K562 (cell line): ENCODE measurements around the gene ST6GALNAC2. TPM values are rescaled to one million over a fixed set of nuclear protein-coding genes. Genes with fewer than 3 reads are reported as not detected.

Experiments used
- ATAC-seq: fragments of 200-7000 bp; cut with Tn5 transposase; 3 replicates; pipeline ENCODE4 v1.9.1; 2020; ENCODE audit warnings: moderate library complexity
- BruUV-seq: library from RNA; stranded (reverse); fragments of 400-500 nt; replicated peaks from 2 replicates; lab custom pipeline; 2021; lab: Mats Ljungman, UMichigan
- CTCF ChIA-PET: fragments of 300-600 bp; formaldehyde crosslinking; extraction: SDS; loops from one replicate; lab custom pipeline; 2021; ENCODE audit warnings: low intra/inter-chr PET ratio; lab: Yijun Ruan, JAX
- POLR2A ChIA-PET: fragments of 300-600, 350-650 bp; sonication (Branson Sonifier 250); formaldehyde crosslinking; extraction: SDS; loops from one replicate; lab custom pipeline; 2021; ENCODE audit warnings: antibody characterized with exemption, inconsistent platforms; lab: Yijun Ruan, JAX
- DNase-seq, 4 experiments: peaks; one replicate each; pipeline versions ENCODE4 v3.0.0 to v3.0.0-alpha.2; 2011 to 2018; ENCODE audit warnings: low spot score in 3 of 4, mixed read lengths in 3 of 4; ENCODE audit errors: extremely low read depth in 1 of 4
- FAIRE-seq: peaks from 2 replicates; lab custom pipeline; 2011; peaks lifted over from hg19 to GRCh38; lab: Jason Lieb, UNC
- H2AFZ ChIP-seq: 2 replicates; pipeline ENCODE4 v1.6.0; 2011; ENCODE audit warnings: low read depth, low read length, control low read depth, inconsistent platforms
- H3K27ac ChIP-seq: fragments of 200-600 bp; 3 replicates; pipeline ENCODE4 v1.8.0; 2011; ENCODE audit warnings: low read depth, mild to moderate bottlenecking, control low read depth, inconsistent platforms, low read length, moderate library complexity, mixed read lengths; ENCODE audit errors: extremely low read depth
- H3K27me3 ChIP-seq, 2 experiments: fragments of 300-600 bp in 1 of 2; 2 replicates in 1 of 2; 3 replicates in 1 of 2; pipeline versions ENCODE4 v1.6.0 to v1.8.0; 2011; ENCODE audit warnings: inconsistent platforms in 2 of 2, low read length in 2 of 2, mild to moderate bottlenecking in 1 of 2, mixed read lengths in 1 of 2, moderate library complexity in 1 of 2; ENCODE audit not compliant: control insufficient read depth in 2 of 2, insufficient read depth in 2 of 2
- H3K36me3 ChIP-seq: fragments of 300-600 bp; 3 replicates; pipeline ENCODE4 v1.8.0; 2011; ENCODE audit warnings: mild to moderate bottlenecking, low read length, inconsistent platforms; ENCODE audit not compliant: control insufficient read depth, insufficient read depth
- H3K4me1 ChIP-seq, 2 experiments: fragments of 200-600 bp in 1 of 2; replicated peaks in 1 of 2; 2 replicates in 1 of 2; 3 replicates in 1 of 2; pipeline versions ENCODE4 v1.5.1 to v1.8.0; 2011; ENCODE audit warnings: inconsistent platforms in 2 of 2, low read length in 2 of 2, mild to moderate bottlenecking in 1 of 2, mixed read lengths in 1 of 2, moderate library complexity in 1 of 2; ENCODE audit not compliant: control insufficient read depth in 2 of 2, insufficient read depth in 2 of 2
- H3K4me2 ChIP-seq: 2 replicates; pipeline ENCODE4 v1.6.1; 2011; ENCODE audit warnings: low read length, control low read depth, inconsistent platforms, mixed read lengths; ENCODE audit not compliant: insufficient read depth
- H3K4me3 ChIP-seq: fragments of 200-600 bp; sonication (generic), shearing (Covaris generic); 2 replicates; pipeline ENCODE4 v1.5.1; 2016; ENCODE audit warnings: control low read depth, inconsistent platforms
- H3K79me2 ChIP-seq: fragments of 200-600 bp; 3 replicates; pipeline ENCODE4 v1.8.0; 2011; ENCODE audit warnings: low read length, inconsistent platforms; ENCODE audit not compliant: control insufficient read depth, insufficient read depth
- H3K9ac ChIP-seq, 2 experiments: 2 replicates each; pipeline versions ENCODE4 v1.6.0 to v1.6.1; 2011; ENCODE audit warnings: low read depth in 2 of 2, low read length in 2 of 2, control low read depth in 1 of 2, inconsistent platforms in 1 of 2, mild to moderate bottlenecking in 1 of 2, mixed read lengths in 1 of 2; ENCODE audit not compliant: insufficient read depth in 1 of 2
- H3K9me1 ChIP-seq: one replicate; pipeline ENCODE4 v1.6.0; 2011; ENCODE audit warnings: inconsistent platforms, mild to moderate bottlenecking, low read length, moderate library complexity; ENCODE audit not compliant: control insufficient read depth, insufficient read depth
- H3K9me3 ChIP-seq: replicated peaks from 2 replicates; pipeline ENCODE4 v1.5.1; 2011; ENCODE audit warnings: low read depth, low read length, inconsistent platforms; ENCODE audit not compliant: control insufficient read depth, insufficient read depth
- H4K20me1 ChIP-seq: replicated peaks from 2 replicates; pipeline ENCODE4 v1.6.1; 2011; ENCODE audit warnings: low read length, inconsistent platforms, mixed read lengths; ENCODE audit not compliant: control insufficient read depth, insufficient read depth
- CAMTA2 ChIP-seq: fragments of 250-450 bp; sonication (Bioruptor Pico); conservative IDR thresholded peaks from 2 replicates; pipeline ENCODE4 v1.5.1; 2022
- CHCHD3 ChIP-seq: fragments of 250-450 bp; sonication (Bioruptor Pico); IDR thresholded peaks from 2 replicates; pipeline ENCODE4 v2.1.2; 2022; ENCODE audit warnings: mild to moderate bottlenecking
- CREM ChIP-seq: IDR thresholded peaks from 2 replicates; pipeline ENCODE4 v1.6.1; 2014; ENCODE audit warnings: antibody characterized with exemption, low read depth
- FOXP1 ChIP-seq: sonication (generic); formaldehyde crosslinking; IDR thresholded peaks from 2 replicates; pipeline ENCODE4 v1.8.0; 2022; ENCODE audit warnings: mild to moderate bottlenecking, missing genetic modification reagents
- RAD21 ChIP-seq, 2 experiments: fragments of 250-450 bp in 1 of 2; fragments of 450-650 bp in 1 of 2; sonication (Bioruptor Pico) in 1 of 2; formaldehyde crosslinking in 1 of 2; IDR thresholded peaks in 1 of 2; conservative IDR thresholded peaks in 1 of 2; 2 replicates each; pipeline versions ENCODE4 v1.4.0 to v1.8.0; 2020 to 2022; ENCODE audit warnings: mild to moderate bottlenecking in 2 of 2, moderate library complexity in 1 of 2
- TRIM24 ChIP-seq, 2 experiments: fragments of 450-650 bp; IDR thresholded peaks; 2 replicates each; pipeline ENCODE4 v1.6.1; 2016
- U2AF1 ChIP-seq: fragments of 200-400 bp; formaldehyde crosslinking; optimal IDR thresholded peaks from 2 replicates; pipeline ENCODE3; 2017; ENCODE audit warnings: mild to moderate bottlenecking, low read depth, low read length, moderate library complexity
- ZNF75A ChIP-seq: fragments of 450-650 bp; formaldehyde crosslinking; IDR thresholded peaks from 2 replicates; pipeline ENCODE4 v1.4.0; 2020; ENCODE audit warnings: mild to moderate bottlenecking
- ZNF77 ChIP-seq: fragments of 250-450 bp; sonication (Bioruptor Pico); IDR thresholded peaks from 2 replicates; pipeline ENCODE4 v1.5.0; 2020
- WGBS: fragments of 100-300 bp; shearing (Covaris generic); methylation state at CpG from one replicate; pipeline ENCODE4 v1.1.6; 2016; ENCODE audit warnings: low coverage, mixed read lengths; ENCODE audit not compliant: insufficient coverage; ENCODE audit errors: missing lambda C conversion rate; 5-methylcytosine and 5-hydroxymethylcytosine counted together
- in situ Hi-C: fragments of 300-500 bp; cut with MboI; formaldehyde crosslinking; loops from 4 replicates; pipeline ENCODE4 v1.15.0; 2018; ENCODE audit warnings: inconsistent platforms, mixed read lengths
- intact Hi-C: fragments of 100-400 bp; cut with micrococcal nuclease; formaldehyde crosslinking; loops from 2 replicates; pipeline ENCODE4 v1.14.2; 2022
- polyA plus RNA-seq, 8 experiments: library from polyadenylated mRNA; depleted of rRNA in 4 of 8; stranded (reverse) in 5 of 8; unstranded in 3 of 8; fragments of >200 nt; fragmentation: Nextera tagmentation in 2 of 8; fragmentation: Illumina TruSeq in 1 of 8; extraction: Ambion mirVana in 2 of 8; extraction: Trizol in 1 of 8; gene quantifications; 2 replicates each; pipeline versions ENCODE4 v1.2.1 to v1.2.3, GENCODE V29; 2011 to 2014; ENCODE audit warnings: inconsistent platforms in 1 of 8, missing spikeins in 1 of 8
- total RNA-seq, 7 experiments: library from RNA; depleted of rRNA in 6 of 7; stranded (reverse); fragments of >200 nt in 6 of 7; fragmentation: Illumina TruSeq in 2 of 7; extraction: Trizol in 2 of 7; gene quantifications; 2 replicates each; pipeline versions ENCODE4 v1.2.1 to v1.2.3, GENCODE V29; 2011 to 2021; ENCODE audit warnings: low replicate concordance in 1 of 7
- TF ChIP-seq, protein P1 (sequence below): fragments of 450-650 bp; IDR thresholded peaks from 2 replicates; pipeline ENCODE4 v1.7.0; 2016; ENCODE audit warnings: borderline replicate concordance
- TF ChIP-seq, protein P2 (sequence below): fragments of 450-650 bp; conservative IDR thresholded peaks from 2 replicates; pipeline ENCODE4 v1.6.1; 2016; ENCODE audit warnings: missing genetic modification characterization, low read depth, mild to moderate bottlenecking, missing compliant biosample characterization, moderate library complexity
- TF ChIP-seq, protein P3 (sequence below): IDR thresholded peaks from 3 replicates; pipeline ENCODE4 v1.6.1; 2011; ENCODE audit warnings: borderline replicate concordance, mild to moderate bottlenecking; ENCODE audit not compliant: insufficient read length, insufficient read depth
- TF ChIP-seq, protein P4 (sequence below): fragments of 450-650 bp; formaldehyde crosslinking; IDR thresholded peaks from 2 replicates; pipeline ENCODE4 v1.4.0; 2020; ENCODE audit warnings: mild to moderate bottlenecking, moderate library complexity

ST6GALNAC2 gene
- total and polyA plus RNA-seq, 9 of the 15 experiments (the other 6 are each of a cell fraction or from before 2014, with no cell fraction given) = 0.18 TPM; not detected in 8

DNA sequence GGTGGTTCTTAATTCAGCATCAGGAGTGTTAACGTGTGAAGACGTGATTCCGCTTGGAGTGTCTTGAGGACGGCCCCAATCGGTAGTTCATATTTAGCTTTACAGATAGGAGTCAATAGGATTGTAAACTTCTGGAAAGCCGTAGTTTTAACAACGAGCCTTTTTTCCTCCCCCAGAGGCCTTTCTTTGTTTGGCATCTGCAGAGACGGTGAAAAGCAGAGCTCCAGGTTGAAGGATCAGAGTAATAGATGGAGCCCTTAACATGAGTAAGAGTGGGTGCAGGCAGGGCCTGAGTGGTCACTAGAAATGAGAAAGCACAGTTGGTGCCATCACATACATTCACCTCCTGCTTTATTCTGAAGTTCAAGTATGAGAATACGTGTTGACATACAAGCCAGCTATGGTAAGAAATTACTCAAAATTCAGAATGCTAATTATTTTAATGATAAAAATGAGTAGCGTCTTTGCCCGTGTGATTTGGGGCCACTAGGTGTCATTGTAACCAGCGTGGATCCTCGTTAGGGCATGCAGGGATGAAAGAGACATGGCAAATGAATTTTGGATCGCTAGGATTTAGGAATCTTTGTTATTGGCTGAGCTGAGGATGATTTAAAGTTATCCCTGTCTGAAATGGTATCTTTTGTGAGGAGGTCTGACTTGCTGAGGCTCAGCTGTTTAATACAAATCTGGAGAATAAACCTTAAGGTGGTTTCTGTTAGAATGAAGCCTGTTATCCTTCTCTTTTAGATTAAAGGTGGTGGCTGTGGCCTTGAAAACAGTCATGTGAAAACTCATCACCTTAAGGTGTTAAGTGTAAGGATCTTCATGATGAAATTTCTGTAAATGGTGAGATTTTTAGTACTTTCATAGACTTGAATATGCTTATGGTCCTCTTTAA is 27.2 kb downstream of the ST6GALNAC2 start:
- H3K4me1 ChIP-seq = peaks cover 22 to 35% of the 10 kb centered on the region in 2 experiments
- H3K36me3 ChIP-seq = peaks cover 51% of the 10 kb centered on the region
- DNase-seq = peak in 1 of 4 experiments; percentile 64
- H3K4me3 ChIP-seq = peak overlapping the region; percentile 57
- BruUV-seq = no TSS peak
- ChIA-PET POLR2A (interaction anchor here (0.6 to 5.8 kb wide), 31 partner anchors 9 to 417 kb away, joined by 3 to 48 read pairs (median 4); partner anchors contain the start of genes JMJD6, METTL23, PRCD and SRSF2), CTCF (interaction anchor here (0.7 to 2.4 kb wide), 5 partner anchors 65 to 156 kb away, joined by 3 to 10 read pairs (median 4); no protein-coding TSS in a partner anchor)
- intact Hi-C loops (loop anchor here (1.0 to 5.0 kb wide), 3 partner anchors 44 to 122 kb away; no protein-coding TSS in a partner anchor), in situ Hi-C loops (no loop called here)
- H3K9me1 ChIP-seq = no peaks in the 10 kb centered on the region
- H3K9me3 ChIP-seq = no peaks in the 10 kb centered on the region
- peak overlapping the region; percentile 72; the same call in 1 of the 2 replicates for H2AFZ ChIP-seq
- ATAC-seq = peak; percentile 56
- peaks cover 68% of the 10 kb centered on the region for H3K79me2 ChIP-seq
- H4K20me1 ChIP-seq = peaks cover 25% of the 10 kb centered on the region
- peak overlapping the region; percentile 95 to 98 for H3K9ac ChIP-seq
- H3K4me2 ChIP-seq = peak overlapping the region; percentile 95
- H3K27me3 ChIP-seq = no peaks in the 10 kb centered on the region
- H3K27ac ChIP-seq = peak overlapping the region; percentile 94
- peak; percentile 40 for FAIRE-seq
- under 1% methylated on average over 14 of the region's 14 CpGs for WGBS
- TF ChIP-seq ZNF75A (no peak), CREM (no peak), U2AF1 (no peak), FOXP1 (no peak), RAD21 (CRISPR knock-in tag; conservative IDR thresholded peaks at IDR 0.05 in 1 of 2, IDR thresholded peaks at IDR 0.05 in 1 of 2) (peak; percentile 70 to 72), CHCHD3 (CRISPR knock-in tag) (no peak), TRIM24 (IDR thresholded peaks at IDR 0.05) (no peak), CAMTA2 (CRISPR knock-in tag) (no peak), ZNF77 (CRISPR knock-in tag) (no peak)
- TF ChIP-seq, protein P1, sequence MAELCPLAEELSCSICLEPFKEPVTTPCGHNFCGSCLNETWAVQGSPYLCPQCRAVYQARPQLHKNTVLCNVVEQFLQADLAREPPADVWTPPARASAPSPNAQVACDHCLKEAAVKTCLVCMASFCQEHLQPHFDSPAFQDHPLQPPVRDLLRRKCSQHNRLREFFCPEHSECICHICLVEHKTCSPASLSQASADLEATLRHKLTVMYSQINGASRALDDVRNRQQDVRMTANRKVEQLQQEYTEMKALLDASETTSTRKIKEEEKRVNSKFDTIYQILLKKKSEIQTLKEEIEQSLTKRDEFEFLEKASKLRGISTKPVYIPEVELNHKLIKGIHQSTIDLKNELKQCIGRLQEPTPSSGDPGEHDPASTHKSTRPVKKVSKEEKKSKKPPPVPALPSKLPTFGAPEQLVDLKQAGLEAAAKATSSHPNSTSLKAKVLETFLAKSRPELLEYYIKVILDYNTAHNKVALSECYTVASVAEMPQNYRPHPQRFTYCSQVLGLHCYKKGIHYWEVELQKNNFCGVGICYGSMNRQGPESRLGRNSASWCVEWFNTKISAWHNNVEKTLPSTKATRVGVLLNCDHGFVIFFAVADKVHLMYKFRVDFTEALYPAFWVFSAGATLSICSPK = 0 out of 2 replicates have a peak, but pooled peaks have one; percentile 2
- TF ChIP-seq, protein P2, sequence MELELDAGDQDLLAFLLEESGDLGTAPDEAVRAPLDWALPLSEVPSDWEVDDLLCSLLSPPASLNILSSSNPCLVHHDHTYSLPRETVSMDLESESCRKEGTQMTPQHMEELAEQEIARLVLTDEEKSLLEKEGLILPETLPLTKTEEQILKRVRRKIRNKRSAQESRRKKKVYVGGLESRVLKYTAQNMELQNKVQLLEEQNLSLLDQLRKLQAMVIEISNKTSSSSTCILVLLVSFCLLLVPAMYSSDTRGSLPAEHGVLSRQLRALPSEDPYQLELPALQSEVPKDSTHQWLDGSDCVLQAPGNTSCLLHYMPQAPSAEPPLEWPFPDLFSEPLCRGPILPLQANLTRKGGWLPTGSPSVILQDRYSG (tag) = no peak
- TF ChIP-seq, protein P3, sequence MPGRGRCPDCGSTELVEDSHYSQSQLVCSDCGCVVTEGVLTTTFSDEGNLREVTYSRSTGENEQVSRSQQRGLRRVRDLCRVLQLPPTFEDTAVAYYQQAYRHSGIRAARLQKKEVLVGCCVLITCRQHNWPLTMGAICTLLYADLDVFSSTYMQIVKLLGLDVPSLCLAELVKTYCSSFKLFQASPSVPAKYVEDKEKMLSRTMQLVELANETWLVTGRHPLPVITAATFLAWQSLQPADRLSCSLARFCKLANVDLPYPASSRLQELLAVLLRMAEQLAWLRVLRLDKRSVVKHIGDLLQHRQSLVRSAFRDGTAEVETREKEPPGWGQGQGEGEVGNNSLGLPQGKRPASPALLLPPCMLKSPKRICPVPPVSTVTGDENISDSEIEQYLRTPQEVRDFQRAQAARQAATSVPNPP = no peak
- TF ChIP-seq, protein P4, sequence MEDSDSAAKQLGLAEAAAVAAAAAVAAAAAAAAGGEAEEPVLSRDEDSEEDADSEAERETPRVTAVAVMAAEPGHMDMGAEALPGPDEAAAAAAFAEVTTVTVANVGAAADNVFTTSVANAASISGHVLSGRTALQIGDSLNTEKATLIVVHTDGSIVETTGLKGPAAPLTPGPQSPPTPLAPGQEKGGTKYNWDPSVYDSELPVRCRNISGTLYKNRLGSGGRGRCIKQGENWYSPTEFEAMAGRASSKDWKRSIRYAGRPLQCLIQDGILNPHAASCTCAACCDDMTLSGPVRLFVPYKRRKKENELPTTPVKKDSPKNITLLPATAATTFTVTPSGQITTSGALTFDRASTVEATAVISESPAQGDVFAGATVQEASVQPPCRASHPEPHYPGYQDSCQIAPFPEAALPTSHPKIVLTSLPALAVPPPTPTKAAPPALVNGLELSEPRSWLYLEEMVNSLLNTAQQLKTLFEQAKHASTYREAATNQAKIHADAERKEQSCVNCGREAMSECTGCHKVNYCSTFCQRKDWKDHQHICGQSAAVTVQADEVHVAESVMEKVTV (CRISPR knock-in tag) = 0 out of 2 replicates have a peak, but pooled peaks have one; percentile 50
